OCI-LY7 (cell line): Measurements from ENCODE around the gene BCAS4.

Source experiments
- EZH2phosphoT487 ChIP-seq: fragments of 200-600 bp; sonication (generic); IDR thresholded peaks from 2 replicates; pipeline ENCODE4 v1.6.1; 2018; ENCODE audit warnings: low read depth, borderline replicate concordance, mild to moderate bottlenecking, mixed run types, antibody characterized with exemption, low read length, moderate library complexity, mixed read lengths
- TF ChIP-seq, protein P1 (sequence below): fragments of 200-600 bp; sonication (generic); conservative IDR thresholded peaks from 2 replicates; pipeline ENCODE4 v1.5.1; 2014; ENCODE audit warnings: mild to moderate bottlenecking, antibody characterized with exemption, low read length, moderate library complexity, mixed read lengths

- TF ChIP-seq, protein P1, sequence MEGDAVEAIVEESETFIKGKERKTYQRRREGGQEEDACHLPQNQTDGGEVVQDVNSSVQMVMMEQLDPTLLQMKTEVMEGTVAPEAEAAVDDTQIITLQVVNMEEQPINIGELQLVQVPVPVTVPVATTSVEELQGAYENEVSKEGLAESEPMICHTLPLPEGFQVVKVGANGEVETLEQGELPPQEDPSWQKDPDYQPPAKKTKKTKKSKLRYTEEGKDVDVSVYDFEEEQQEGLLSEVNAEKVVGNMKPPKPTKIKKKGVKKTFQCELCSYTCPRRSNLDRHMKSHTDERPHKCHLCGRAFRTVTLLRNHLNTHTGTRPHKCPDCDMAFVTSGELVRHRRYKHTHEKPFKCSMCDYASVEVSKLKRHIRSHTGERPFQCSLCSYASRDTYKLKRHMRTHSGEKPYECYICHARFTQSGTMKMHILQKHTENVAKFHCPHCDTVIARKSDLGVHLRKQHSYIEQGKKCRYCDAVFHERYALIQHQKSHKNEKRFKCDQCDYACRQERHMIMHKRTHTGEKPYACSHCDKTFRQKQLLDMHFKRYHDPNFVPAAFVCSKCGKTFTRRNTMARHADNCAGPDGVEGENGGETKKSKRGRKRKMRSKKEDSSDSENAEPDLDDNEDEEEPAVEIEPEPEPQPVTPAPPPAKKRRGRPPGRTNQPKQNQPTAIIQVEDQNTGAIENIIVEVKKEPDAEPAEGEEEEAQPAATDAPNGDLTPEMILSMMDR, result no peak
- no peak for TF ChIP-seq EZH2phosphoT487
Observed at GRCh38 chr20:50817776-50818172, 22.9 kb downstream of the BCAS4 start.
